ENCODE results near the gene RCSD1.

Gene RCSD1

GRCh38 chr1:167618366-167618765 is 11.7 kb upstream of the RCSD1 start:
- no peak for DNase-seq

GRCh38 chr1:167618789-167619188 is 11.2 kb upstream of the RCSD1 start:
- no peak for DNase-seq

- DNase-seq, result no peak
Observed at GRCh38 chr1:167620002-167620401, 10.0 kb upstream of the RCSD1 start.

- no peak for DNase-seq
Observed at GRCh38 chr1:167621780-167622313, 8.2 kb upstream of the RCSD1 start.

- no peak for DNase-seq
Observed at GRCh38 chr1:167623951-167624350, 6.1 kb upstream of the RCSD1 start.

- DNase-seq, result no peak
Observed at GRCh38 chr1:167625040-167625823, 4.8 kb upstream of the RCSD1 start.

GRCh38 chr1:167627615-167627864 is 2.5 kb upstream of the RCSD1 start:
- DNase-seq, result no peak

- DNase-seq, result no peak
Observed at GRCh38 chr1:167627865-167628641, 2.0 kb upstream of the RCSD1 start.

GRCh38 chr1:167628741-167629515 is 1.1 kb upstream of the RCSD1 start:
- no peak for DNase-seq

- no peak for DNase-seq
Observed at GRCh38 chr1:167630568-167631385, 745 bp downstream of the RCSD1 start.

- no peak for DNase-seq
Observed at GRCh38 chr1:167631386-167631935, 1.4 kb downstream of the RCSD1 start.

- no peak for DNase-seq
Observed at GRCh38 chr1:167631936-167632614, 2.0 kb downstream of the RCSD1 start.

- no peak for DNase-seq
Observed at GRCh38 chr1:167633258-167633944, 3.4 kb downstream of the RCSD1 start.

GRCh38 chr1:167634435-167634834 is 4.4 kb downstream of the RCSD1 start:
- DNase-seq, result no peak

GRCh38 chr1:167635156-167635648 is 5.2 kb downstream of the RCSD1 start:
- DNase-seq, result no peak

- no peak for DNase-seq
Observed at GRCh38 chr1:167635941-167636340, 5.9 kb downstream of the RCSD1 start.

- no peak for DNase-seq
Observed at GRCh38 chr1:167638064-167638463, 8.0 kb downstream of the RCSD1 start.

- no peak for DNase-seq
Observed at GRCh38 chr1:167640051-167640450, 10.0 kb downstream of the RCSD1 start.

GRCh38 chr1:167641786-167642500 is 11.9 kb downstream of the RCSD1 start:
- DNase-seq, result no peak

GRCh38 chr1:167642501-167642826 is 12.4 kb downstream of the RCSD1 start:
- DNase-seq, result no peak

Data from NCI-H345 (cell line).